OCI-LY7 (cell line): ENCODE measurements around the gene SERPINB5. TPM values are rescaled to one million over a fixed set of nuclear protein-coding genes. Genes with fewer than 3 reads are reported as not detected.

Source experiments
- BruUV-seq: library from RNA; stranded (reverse); fragments of 400-500 nt; replicated peaks from 2 replicates; lab custom pipeline; 2021; lab: Mats Ljungman, UMichigan
- CTCF ChIA-PET: fragments of 300-600 bp; sonication (Branson Sonifier 250); formaldehyde crosslinking; loops from one replicate; lab custom pipeline; 2022; ENCODE audit warnings: antibody characterized with exemption; ENCODE audit not compliant: unreplicated experiment; lab: Charles Lee
- POLR2A ChIA-PET: fragments of 300-600 bp; sonication (Branson Sonifier 250); formaldehyde crosslinking; loops from one replicate; lab custom pipeline; 2022; ENCODE audit warnings: antibody characterized with exemption; lab: Charles Lee
- DNase-seq: peaks from one replicate; pipeline ENCODE4 v3.0.0-alpha.2; 2015; ENCODE audit warnings: low spot score
- H2AFZ ChIP-seq: fragments of 200-600 bp; sonication (generic), shearing (Covaris generic); 2 replicates; pipeline ENCODE4 v1.6.1; 2014; ENCODE audit warnings: mild to moderate bottlenecking, antibody characterized with exemption, low read length, moderate library complexity
- H3K27ac ChIP-seq: fragments of 200-600 bp; sonication (generic); 2 replicates; pipeline ENCODE4 v1.5.1; 2014; ENCODE audit warnings: mixed run types, low read depth, mild to moderate bottlenecking, moderate library complexity, low read length, inconsistent platforms; ENCODE audit not compliant: poor library complexity, severe bottlenecking
- H3K36me3 ChIP-seq: fragments of 200-600 bp; sonication (generic); 2 replicates; pipeline ENCODE4 v1.6.1; 2014; ENCODE audit warnings: mild to moderate bottlenecking, antibody characterized with exemption, low read length, moderate library complexity, mixed read lengths; ENCODE audit not compliant: insufficient read depth
- H3K4me1 ChIP-seq: fragments of 200-600 bp; sonication (generic); 2 replicates; pipeline ENCODE4 v1.5.1; 2014; ENCODE audit warnings: mild to moderate bottlenecking, low read length; ENCODE audit not compliant: insufficient read depth, poor library complexity, severe bottlenecking
- H3K4me2 ChIP-seq: fragments of 200-600 bp; sonication (generic); 2 replicates; pipeline ENCODE4 v1.6.1; 2014; ENCODE audit warnings: mild to moderate bottlenecking, low read length
- H3K4me3 ChIP-seq: fragments of 200-600 bp; sonication (generic); 2 replicates; pipeline ENCODE4 v1.5.1; 2014; ENCODE audit warnings: mild to moderate bottlenecking, low read depth, low read length; ENCODE audit not compliant: poor library complexity, severe bottlenecking
- H3K79me2 ChIP-seq: fragments of 200-600 bp; sonication (generic); 2 replicates; pipeline ENCODE4 v1.6.1; 2016; ENCODE audit warnings: low read depth, mild to moderate bottlenecking, low read length, moderate library complexity, mixed read lengths; ENCODE audit not compliant: insufficient read depth
- H3K9me2 ChIP-seq: fragments of 200-600 bp; sonication (generic); 2 replicates; pipeline ENCODE4 v1.6.1; 2016; ENCODE audit warnings: mild to moderate bottlenecking, low read length, mixed read lengths; ENCODE audit not compliant: insufficient read depth
- H3K9me3 ChIP-seq: fragments of 200-600 bp; sonication (generic); 2 replicates; pipeline ENCODE4 v1.6.1; 2014; ENCODE audit warnings: mild to moderate bottlenecking, mixed run types, low read length, mixed read lengths
- H4K20me1 ChIP-seq: fragments of 200-600 bp; sonication (generic); 2 replicates; pipeline ENCODE4 v1.6.1; 2014; ENCODE audit warnings: mild to moderate bottlenecking, antibody characterized with exemption, low read length, moderate library complexity, mixed read lengths; ENCODE audit not compliant: insufficient read depth
- CTCF ChIP-seq: fragments of 200-600 bp; sonication (generic); conservative IDR thresholded peaks from 2 replicates; pipeline ENCODE4 v1.5.1; 2014; ENCODE audit warnings: mild to moderate bottlenecking, antibody characterized with exemption, low read length, moderate library complexity, mixed read lengths
- EZH2phosphoT487 ChIP-seq: fragments of 200-600 bp; sonication (generic); IDR thresholded peaks from 2 replicates; pipeline ENCODE4 v1.6.1; 2018; ENCODE audit warnings: low read depth, borderline replicate concordance, mild to moderate bottlenecking, mixed run types, antibody characterized with exemption, low read length, moderate library complexity, mixed read lengths
- intact Hi-C: fragments of 100-400 bp; cut with micrococcal nuclease; formaldehyde crosslinking; loops from one replicate; pipeline ENCODE4 v1.10.0; 2022; ENCODE audit not compliant: unreplicated experiment
- total RNA-seq, 2 experiments: library from RNA; depleted of rRNA in 1 of 2; stranded (reverse); fragments of >200 nt in 1 of 2; shearing (Covaris generic) in 1 of 2; gene quantifications; 2 replicates each; pipeline ENCODE4 v1.2.3, GENCODE V29; 2014 to 2022

SERPINB5 gene
- total RNA-seq, 2 experiments from 2014 or later = not detected

GRCh38 chr18:63477968-63478367 is 1.2 kb downstream of the SERPINB5 start:
- POLR2A ChIA-PET = no interaction called here
- no peaks in the 10 kb centered on the region for H3K9me3 ChIP-seq
- no peak overlapping the region for H2AFZ ChIP-seq
- CTCF ChIA-PET = interaction anchor here (0.6 kb wide), 1 partner anchor 458 kb away, joined by 3 read pairs; no protein-coding TSS in a partner anchor
- H3K36me3 ChIP-seq = no peaks in the 10 kb centered on the region
- no peaks in the 10 kb centered on the region for H3K4me1 ChIP-seq
- H3K4me2 ChIP-seq = no peak overlapping the region
- H3K27ac ChIP-seq = no peak overlapping the region
- no peaks in the 10 kb centered on the region for H3K79me2 ChIP-seq
- DNase-seq = no peak
- H4K20me1 ChIP-seq = no peaks in the 10 kb centered on the region
- H3K9me2 ChIP-seq = no peaks in the 10 kb centered on the region
- no peak for TF ChIP-seq CTCF
- TF ChIP-seq EZH2phosphoT487 = no peak
- intact Hi-C loops = no loop called here
- H3K4me3 ChIP-seq = no peak overlapping the region
- BruUV-seq = no TSS peak

- no peak overlapping the region for H3K4me2 ChIP-seq
- H3K4me3 ChIP-seq = no peak overlapping the region
- intact Hi-C loops = no loop called here
- H3K9me3 ChIP-seq = no peaks in the 10 kb centered on the region
- H3K79me2 ChIP-seq = no peaks in the 10 kb centered on the region
- no peak overlapping the region for H3K27ac ChIP-seq
- ChIA-PET CTCF (no interaction called here), POLR2A (interaction anchor here (0.6 kb wide), 1 partner anchor 22 kb away, joined by 4 read pairs; no protein-coding TSS in a partner anchor)
- no peaks in the 10 kb centered on the region for H4K20me1 ChIP-seq
- no peaks in the 10 kb centered on the region for H3K9me2 ChIP-seq
- no peak for DNase-seq
- TF ChIP-seq EZH2phosphoT487 = no peak
- no peak for TF ChIP-seq CTCF
- no peaks in the 10 kb centered on the region for H3K36me3 ChIP-seq
- BruUV-seq = no TSS peak
- H2AFZ ChIP-seq = no peak overlapping the region
- no peaks in the 10 kb centered on the region for H3K4me1 ChIP-seq
Measured at GRCh38 chr18:63479826-63480225, 3.1 kb downstream of the SERPINB5 start.

- H2AFZ ChIP-seq = no peak overlapping the region
- BruUV-seq = no TSS peak
- DNase-seq = no peak
- H4K20me1 ChIP-seq = no peaks in the 10 kb centered on the region
- H3K4me1 ChIP-seq = no peaks in the 10 kb centered on the region
- H3K4me3 ChIP-seq = no peak overlapping the region
- H3K27ac ChIP-seq = no peak overlapping the region
- TF ChIP-seq EZH2phosphoT487 (no peak), CTCF (no peak)
- POLR2A ChIA-PET = interaction anchor here (0.6 kb wide), 1 partner anchor 21 kb away, joined by 4 read pairs; no protein-coding TSS in a partner anchor
- no peak overlapping the region for H3K4me2 ChIP-seq
- CTCF ChIA-PET = no interaction called here
- H3K9me3 ChIP-seq = no peaks in the 10 kb centered on the region
- no peaks in the 10 kb centered on the region for H3K79me2 ChIP-seq
- intact Hi-C loops = no loop called here
- no peaks in the 10 kb centered on the region for H3K9me2 ChIP-seq
- no peaks in the 10 kb centered on the region for H3K36me3 ChIP-seq
Measured at GRCh38 chr18:63480476-63480875, 3.7 kb downstream of the SERPINB5 start.
